ENCODE results near the gene ADAMTSL5.

DNA sequence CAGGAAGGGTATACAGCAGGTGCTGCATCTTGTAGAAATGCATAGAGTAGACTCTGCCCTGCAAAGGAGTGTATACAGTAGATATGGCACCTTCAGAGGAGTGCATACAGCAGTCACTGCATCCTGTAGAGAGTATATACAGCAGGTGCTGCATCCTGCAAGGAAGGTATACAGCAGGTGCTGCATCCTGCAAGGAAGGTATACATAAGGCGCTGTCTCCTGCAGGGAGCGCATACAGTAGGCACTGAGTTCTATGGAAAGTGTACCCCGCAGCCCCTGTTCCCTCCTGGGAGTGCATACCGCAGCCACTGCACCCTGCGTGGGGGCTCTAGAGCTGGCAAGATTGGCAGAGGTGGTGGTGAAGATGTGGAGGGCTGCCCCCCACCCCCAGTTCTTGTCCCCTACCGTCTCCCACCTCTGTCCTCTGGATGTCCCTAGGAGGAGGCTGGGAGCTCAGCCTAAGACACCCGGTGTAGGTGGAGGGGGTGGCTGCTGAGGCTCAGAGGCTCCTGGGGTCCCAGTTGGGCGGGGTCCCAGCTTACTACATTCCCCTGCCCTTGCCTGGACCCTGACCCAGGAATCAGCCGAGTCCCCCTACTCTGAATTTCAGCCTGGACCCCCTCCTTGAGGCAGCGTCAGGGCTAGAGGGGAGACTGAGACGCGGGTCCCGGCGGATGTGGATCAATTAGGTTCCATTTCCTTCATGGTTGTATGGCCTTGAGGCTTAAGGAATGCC, 2.3 kb upstream of the ADAMTSL5 start:
- no peak for TF ChIP-seq POLR2AphosphoS5 (IDR thresholded peaks at IDR 0.05)
- TF ChIP-seq, protein P1, sequence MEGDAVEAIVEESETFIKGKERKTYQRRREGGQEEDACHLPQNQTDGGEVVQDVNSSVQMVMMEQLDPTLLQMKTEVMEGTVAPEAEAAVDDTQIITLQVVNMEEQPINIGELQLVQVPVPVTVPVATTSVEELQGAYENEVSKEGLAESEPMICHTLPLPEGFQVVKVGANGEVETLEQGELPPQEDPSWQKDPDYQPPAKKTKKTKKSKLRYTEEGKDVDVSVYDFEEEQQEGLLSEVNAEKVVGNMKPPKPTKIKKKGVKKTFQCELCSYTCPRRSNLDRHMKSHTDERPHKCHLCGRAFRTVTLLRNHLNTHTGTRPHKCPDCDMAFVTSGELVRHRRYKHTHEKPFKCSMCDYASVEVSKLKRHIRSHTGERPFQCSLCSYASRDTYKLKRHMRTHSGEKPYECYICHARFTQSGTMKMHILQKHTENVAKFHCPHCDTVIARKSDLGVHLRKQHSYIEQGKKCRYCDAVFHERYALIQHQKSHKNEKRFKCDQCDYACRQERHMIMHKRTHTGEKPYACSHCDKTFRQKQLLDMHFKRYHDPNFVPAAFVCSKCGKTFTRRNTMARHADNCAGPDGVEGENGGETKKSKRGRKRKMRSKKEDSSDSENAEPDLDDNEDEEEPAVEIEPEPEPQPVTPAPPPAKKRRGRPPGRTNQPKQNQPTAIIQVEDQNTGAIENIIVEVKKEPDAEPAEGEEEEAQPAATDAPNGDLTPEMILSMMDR (IDR thresholded peaks at IDR 0.05) = no peak
- TF ChIP-seq EP300 (IDR thresholded peaks at IDR 0.05) = no peak

Measured in stomach (tissue), 4 donors.